ENCODE results near the gene KCTD5.
A peak's percentile ranks its signal among the peaks of the same experiment; 100 is the strongest.
"Not testable (repeated sequence)": the region's sequence is repeated elsewhere in the genome, so short reads cannot be mapped to it uniquely, and the experiment has no call there.

KCTD5 gene

DNA sequence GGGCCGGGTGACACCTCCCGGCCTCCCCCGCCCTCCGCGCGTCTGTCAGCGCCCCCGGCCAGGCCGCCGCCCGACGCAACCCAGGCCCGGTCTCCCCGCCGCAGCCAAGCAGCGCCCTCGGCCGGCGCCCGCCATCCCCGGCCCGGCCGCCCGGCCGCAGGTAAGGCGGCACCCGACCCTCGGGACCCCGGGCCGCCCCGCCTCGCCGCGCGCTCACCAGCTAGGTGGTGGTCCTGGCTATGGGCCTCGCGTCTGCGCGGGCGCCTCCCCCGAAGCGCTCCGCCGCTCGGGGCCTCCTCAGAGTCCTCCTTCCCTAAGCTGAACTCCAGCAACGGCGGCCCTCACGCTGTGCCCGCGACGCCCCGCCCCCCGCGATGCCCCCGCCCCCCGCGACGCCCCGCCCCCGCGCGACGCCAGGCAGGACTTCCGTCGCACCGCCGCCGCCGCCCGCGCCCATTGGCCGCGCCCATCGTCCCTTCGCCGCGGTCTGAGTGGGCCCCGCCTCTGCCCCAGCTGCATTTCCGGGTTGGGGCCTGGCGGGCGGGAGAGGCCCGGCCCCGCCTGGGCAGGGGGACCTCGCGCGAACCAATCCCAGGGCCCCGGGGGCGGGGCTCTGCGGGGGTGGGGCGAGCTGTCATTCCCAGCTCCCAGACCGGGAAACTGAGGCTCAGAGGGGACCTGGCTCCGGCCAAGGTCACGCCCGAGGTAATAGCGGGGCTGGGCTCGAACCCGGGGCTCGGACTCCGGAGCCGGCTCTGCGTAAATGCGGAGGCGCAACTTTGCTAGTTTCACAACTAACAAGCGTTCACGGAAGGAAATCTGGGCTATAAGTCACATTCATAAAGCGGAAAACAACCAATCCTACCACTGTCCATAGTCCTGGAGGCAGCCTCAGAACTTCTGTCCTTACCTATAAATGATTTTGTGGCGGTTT lies 9.0 kb upstream of the KCTD5 start:
- DNase-seq = peak; percentile 92

- no peak for DNase-seq
These were observed 7.3 kb upstream of the KCTD5 start for GRCh38 chr16:2675021-2675420.

DNA sequence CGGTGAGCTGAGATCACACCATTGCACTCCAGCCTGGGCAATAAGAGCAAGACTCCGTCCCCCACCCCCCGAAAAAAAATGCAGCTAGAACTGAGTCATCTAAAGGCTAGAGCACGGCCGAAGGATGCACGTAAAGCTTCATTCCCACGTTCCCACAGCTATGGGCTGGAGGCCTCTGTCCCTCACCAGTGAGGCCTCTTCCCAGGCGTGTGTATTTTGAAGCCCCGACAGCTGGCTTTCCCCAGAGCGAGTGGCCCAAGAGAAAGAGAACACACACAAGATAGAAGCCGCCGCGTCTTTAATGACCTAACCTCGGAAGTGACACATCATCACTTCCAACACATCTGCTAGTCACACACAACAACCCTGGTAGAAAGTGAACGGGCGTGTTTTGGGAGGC lies 6.6 kb upstream of the KCTD5 start:
- DNase-seq = no peak

DNA sequence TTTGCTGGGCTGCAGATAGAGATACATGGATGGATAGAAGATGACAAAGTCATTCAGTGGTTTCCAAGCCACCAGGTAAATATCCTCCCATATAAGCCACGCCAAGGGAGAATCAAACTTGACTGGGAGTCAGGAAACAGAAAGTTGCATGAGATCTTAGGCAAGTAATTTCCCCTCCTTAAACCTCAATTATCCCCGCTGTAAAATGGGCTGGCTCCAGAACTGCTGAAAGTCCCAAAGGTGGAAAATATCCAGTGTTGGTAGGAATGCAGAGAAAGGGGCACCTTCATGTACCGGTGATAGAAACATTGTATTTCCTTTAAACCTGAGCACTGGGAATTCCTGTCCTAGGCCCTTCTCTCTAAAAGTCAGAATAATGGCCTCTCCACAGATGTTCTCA lies 5.4 kb upstream of the KCTD5 start:
- not testable (repeated sequence) for DNase-seq

GRCh38 chr16:2678206-2678965 lies 3.9 kb upstream of the KCTD5 start:
- DNase-seq = not testable (repeated sequence)

GRCh38 chr16:2679902-2680301 lies 2.4 kb upstream of the KCTD5 start:
- DNase-seq = not testable (repeated sequence)

GRCh38 chr16:2680360-2680759 lies 2.0 kb upstream of the KCTD5 start:
- DNase-seq = not testable (repeated sequence)

GRCh38 chr16:2683041-2683440 lies 718 bp downstream of the KCTD5 start:
- not testable (repeated sequence) for DNase-seq

DNA sequence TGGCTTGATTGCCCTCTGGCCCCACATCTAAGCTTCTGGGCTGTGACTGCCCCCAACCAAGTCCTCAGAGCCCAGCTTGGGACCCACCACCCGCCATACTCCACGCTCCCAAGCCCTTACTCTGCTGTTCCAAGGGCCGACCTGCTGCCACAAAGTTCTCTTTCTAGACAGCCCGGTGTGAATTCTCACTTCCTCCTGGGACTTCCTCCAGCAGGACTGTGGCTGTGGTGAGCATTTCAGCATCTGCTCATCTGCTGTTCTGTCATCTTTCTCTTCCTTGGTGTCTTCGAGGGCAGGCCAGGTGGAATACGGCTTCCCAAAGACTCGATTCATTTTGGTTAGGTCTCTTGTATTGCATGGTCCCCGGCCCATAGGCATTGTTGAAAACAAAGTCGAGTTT lies 3.8 kb downstream of the KCTD5 start:
- DNase-seq = not testable (repeated sequence)

DNA sequence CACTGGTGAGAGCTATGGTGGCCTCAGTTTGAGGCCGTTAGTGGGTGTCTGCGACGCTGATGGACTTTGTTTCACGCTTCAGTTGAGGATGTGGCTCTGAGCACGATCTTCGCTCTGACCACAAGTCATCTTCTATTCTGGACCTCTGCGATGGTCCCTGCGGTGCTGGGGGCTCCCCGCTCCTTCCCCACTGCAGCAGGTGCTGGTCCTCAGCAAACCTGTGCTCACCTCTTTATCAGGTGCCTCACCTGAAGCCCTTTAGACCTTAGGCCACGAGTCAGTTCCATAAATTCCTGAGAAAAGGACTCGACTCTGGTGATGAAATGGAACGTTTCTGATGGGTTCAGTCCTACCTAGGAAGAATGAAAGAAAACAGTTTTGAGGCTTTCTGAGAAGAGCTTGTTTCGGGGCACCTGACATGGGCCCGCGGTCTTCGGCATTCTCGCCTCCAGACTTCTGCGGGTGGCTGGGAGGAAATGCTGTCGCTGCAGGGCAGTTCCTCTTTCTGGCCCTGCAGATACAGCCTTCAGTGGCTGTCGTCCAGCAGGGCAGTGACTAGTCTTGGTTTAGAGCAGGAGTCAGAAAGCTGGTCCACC lies 4.7 kb downstream of the KCTD5 start:
- DNase-seq = no peak

DNA sequence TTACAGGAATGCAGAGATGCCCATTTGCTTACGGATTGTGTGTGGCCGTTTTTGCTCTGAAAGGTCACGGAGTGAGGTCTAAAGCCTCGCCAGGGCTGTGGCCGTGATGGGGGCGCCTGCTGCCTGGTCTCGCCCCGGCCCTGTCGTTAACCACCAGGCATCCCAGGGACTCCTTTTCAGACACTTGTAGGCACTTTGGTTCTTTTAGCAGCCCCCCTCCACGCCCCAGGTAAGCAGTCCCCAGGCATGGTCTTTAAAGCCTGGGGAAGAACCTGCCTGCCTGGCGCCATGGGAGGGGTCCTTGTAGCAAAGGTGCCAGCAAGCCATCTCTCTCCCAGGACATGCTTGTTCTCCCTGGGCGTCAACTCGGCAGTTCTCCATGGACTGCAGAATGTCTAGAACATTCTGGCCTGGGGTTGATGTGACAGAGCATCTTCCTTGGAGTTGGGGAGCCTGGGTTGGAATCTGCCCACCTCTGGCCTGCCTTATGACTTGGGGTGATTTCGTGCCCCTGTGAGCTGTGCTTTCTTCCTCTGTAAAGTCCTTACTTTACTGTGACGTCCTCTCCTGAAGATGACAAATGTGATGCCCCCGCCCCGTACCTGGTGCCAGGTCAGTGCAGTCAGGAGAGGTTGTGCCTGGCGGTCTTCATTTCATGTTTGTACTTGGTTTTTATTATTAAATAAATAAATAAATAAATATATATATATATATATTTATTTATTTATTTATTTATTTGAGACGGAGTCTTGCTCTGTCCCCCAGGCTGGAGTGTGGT lies 5.4 kb downstream of the KCTD5 start:
- DNase-seq = no peak

DNA sequence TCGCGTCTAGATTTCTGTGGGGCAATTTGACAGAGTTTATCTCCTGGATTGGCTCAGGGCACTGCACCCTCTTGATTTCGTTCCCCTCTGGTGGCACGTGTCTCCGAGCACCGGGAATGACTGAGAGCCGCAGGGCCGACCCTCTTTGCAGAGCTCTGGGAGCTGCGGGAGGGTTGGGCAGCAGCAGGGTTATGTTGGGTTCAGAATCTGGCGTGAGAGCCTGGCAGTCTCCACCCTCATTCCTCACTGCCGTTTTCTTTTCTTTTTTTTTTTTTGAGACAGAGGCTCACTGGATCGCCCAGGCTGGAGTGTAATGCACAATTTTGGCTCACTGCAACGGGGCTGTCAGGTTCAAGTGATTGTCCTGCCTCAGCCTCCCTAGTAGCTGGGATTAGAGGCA lies 7.1 kb downstream of the KCTD5 start:
- not testable (repeated sequence) for DNase-seq

DNA sequence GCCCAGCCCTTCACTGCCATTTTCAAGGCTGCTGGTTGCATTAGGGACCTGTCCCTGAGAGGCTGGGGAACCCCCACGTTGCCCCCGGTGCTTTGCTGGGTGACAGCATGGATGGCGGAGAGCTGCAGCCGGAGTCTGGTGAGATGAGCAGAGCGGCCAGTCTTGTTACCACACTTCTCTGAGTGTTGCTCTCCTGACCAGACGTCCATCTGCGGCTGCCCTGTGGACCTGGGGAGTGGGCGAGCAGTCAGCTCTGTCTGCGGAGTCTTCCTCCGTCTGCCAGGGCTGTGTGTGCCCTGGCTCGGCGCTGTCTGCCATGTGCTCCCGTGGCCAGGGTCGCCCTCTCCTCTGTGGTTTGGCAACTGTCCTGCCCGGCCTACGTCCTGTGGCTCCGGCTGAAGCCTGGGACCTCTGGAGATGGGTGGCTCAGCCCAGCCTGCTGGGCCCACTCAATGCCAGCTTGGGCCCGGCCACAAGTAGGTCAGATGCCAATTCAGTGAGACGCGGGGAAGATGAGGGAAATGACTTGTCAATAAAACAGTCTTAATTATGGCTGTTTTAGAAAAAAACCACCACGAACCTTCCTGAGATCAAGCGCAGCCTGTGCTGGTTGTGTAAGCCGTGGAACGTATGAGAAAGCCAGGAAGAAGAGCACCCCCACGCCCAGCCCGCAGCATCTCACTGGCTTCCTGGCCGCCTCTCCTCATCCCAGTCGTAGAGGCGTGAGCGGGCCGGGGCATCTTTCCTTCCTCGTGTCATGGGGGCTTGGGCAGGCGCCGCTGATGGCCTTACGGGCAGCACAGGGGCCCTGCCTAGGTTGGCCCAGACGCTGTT lies 7.9 kb downstream of the KCTD5 start:
- no peak for DNase-seq

DNA sequence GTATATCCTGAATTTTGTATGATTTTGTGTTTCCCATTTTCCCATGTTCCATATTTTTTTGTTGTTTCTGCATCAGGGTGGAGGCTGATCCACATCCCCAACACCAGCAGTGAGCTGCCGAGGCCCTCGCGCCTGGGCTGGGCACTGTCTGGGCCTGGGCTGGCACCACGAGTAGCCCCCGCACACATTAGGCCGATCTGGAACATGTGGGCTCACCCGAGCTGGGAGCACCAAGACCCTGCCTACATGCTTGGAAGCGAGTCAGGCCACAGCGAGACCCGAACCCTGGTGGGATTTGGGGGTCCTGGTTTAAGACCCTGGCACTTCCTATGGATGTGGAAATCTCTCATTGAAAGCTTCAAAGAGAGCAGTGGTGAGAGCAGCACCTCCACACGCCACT lies 8.5 kb downstream of the KCTD5 start:
- no peak for DNase-seq

- no peak for DNase-seq
These were observed 9.3 kb downstream of the KCTD5 start for GRCh38 chr16:2691491-2692248.

GRCh38 chr16:2692251-2692947 lies 10.1 kb downstream of the KCTD5 start:
- DNase-seq = no peak

- no peak for DNase-seq
These were observed 10.8 kb downstream of the KCTD5 start for GRCh38 chr16:2692948-2693651.

DNA sequence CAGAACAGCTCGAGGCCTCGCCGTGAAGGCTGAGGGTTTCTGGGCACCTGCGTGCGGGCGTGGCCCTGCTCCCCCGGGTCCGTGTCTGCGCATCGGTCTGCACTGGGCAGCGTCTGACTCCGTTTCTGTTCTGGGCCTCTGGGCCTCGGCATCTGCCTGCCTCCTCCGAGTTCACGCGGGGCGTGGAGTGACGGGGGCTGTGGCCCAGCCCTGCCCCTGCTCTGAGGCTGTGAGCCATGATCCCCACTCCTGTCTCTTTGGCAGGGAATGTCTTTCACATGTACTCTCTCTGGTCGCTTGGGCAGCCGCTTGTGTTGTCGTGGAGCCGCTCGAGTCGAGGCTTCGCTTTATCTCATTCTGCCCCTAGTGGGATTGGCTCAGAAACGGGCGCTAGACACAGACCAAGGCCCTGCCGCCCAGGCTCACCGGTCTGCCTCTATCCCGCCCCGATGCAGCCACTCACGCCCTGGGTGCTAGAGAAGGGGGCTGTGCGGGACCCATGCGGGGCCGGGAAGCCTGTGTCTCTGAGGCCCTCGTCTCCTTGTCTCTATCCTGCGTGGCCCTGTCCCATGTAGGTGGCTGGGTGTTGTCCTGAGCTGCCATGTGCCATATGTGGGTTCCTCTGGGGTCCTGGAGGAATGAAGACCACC lies 14.4 kb downstream of the KCTD5 start:
- DNase-seq = not testable (repeated sequence)

DNA sequence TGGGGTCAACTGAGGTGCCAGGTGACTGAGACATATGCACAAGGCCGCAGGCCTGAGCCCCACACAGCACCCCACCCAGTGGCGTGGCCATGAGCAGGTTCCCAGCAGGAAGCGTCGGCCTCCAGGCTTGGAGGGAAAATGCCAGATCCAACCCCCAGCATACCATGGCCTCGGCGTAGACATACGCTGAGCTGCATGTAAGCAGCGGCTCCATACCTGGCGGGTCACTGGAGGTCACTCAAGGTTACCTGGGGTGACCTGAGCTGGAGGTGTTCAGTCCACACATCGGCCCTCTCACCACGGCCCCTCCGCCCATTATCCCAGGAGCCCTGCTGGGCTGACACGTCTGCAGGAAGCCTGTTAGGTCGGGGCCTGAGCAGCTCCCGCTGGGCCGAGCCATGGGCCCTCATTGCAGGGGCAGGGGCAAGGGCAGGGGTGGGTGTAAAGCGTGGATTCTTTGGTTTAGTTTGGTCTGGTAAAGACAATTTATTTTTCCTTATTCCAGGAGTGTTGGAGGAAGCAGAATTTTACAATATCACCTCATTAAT lies 15.2 kb downstream of the KCTD5 start:
- no peak for DNase-seq

Data from T-helper 9 cell (primary cell).